Astrocyte (in vitro differentiated cells and primary cell): ENCODE results near the gene UGT1A6. TPM values are rescaled to one million over a fixed set of nuclear protein-coding genes. Genes with fewer than 3 reads are reported as not detected.

ENCODE experiments used
- DNase-seq: peaks from one replicate; pipeline ENCODE4 v3.0.0-alpha.2; 2010; ENCODE audit warnings: low read depth
- FAIRE-seq: peaks from 2 replicates; lab custom pipeline; 2011; peaks lifted over from hg19 to GRCh38; lab: Jason Lieb, UNC
- H2AFZ ChIP-seq: 2 replicates; pipeline ENCODE4 v1.6.0; 2012; ENCODE audit warnings: low read depth, low read length, inconsistent platforms
- H3K27ac ChIP-seq: 2 replicates; pipeline ENCODE4 v1.5.1; 2011; ENCODE audit warnings: low read depth, low read length, inconsistent platforms
- H3K27me3 ChIP-seq: 2 replicates; pipeline ENCODE4 v1.6.0; 2011; ENCODE audit warnings: low read length, inconsistent platforms; ENCODE audit not compliant: insufficient read depth
- H3K36me3 ChIP-seq: 2 replicates; pipeline ENCODE4 v1.5.1; 2011; ENCODE audit warnings: low read length, inconsistent platforms; ENCODE audit not compliant: insufficient read depth
- H3K4me1 ChIP-seq: 2 replicates; pipeline ENCODE4 v1.5.1; 2011; ENCODE audit warnings: low read length, inconsistent platforms; ENCODE audit not compliant: insufficient read depth
- H3K4me2 ChIP-seq: 2 replicates; pipeline ENCODE4 v1.6.0; 2012; ENCODE audit warnings: low read length, inconsistent platforms
- H3K4me3 ChIP-seq: 2 replicates; pipeline ENCODE4 v1.5.1; 2011; ENCODE audit warnings: low read depth, mild to moderate bottlenecking, low read length, inconsistent platforms; ENCODE audit not compliant: insufficient read depth
- H3K79me2 ChIP-seq: 2 replicates; pipeline ENCODE4 v1.6.0; 2012; ENCODE audit warnings: mild to moderate bottlenecking, low read length, inconsistent platforms; ENCODE audit not compliant: insufficient read depth
- H3K9ac ChIP-seq: 2 replicates; pipeline ENCODE4 v1.6.0; 2012; ENCODE audit warnings: mild to moderate bottlenecking, low read length, inconsistent platforms
- H3K9me3 ChIP-seq: 2 replicates; pipeline ENCODE4 v1.5.1; 2012; ENCODE audit warnings: low read depth, mild to moderate bottlenecking, low read length, inconsistent platforms; ENCODE audit not compliant: insufficient read depth
- H4K20me1 ChIP-seq: 2 replicates; pipeline ENCODE4 v1.6.0; 2012; ENCODE audit warnings: low read length, inconsistent platforms; ENCODE audit not compliant: insufficient read depth
- H3K27ac Mint-ChIP-seq: one replicate; pipeline ENCODE4 v1.8.0; 2021; ENCODE audit warnings: mild to moderate bottlenecking, mixed read lengths; ENCODE audit not compliant: unreplicated experiment
- H3K27me3 Mint-ChIP-seq: one replicate; pipeline ENCODE4 v1.8.0; 2021; ENCODE audit warnings: low read depth, mixed read lengths; ENCODE audit not compliant: unreplicated experiment
- H3K36me3 Mint-ChIP-seq: one replicate; pipeline ENCODE4 v1.8.0; 2021; ENCODE audit warnings: low read depth, mixed read lengths; ENCODE audit not compliant: unreplicated experiment
- H3K4me1 Mint-ChIP-seq: one replicate; pipeline ENCODE4 v1.8.0; 2021; ENCODE audit warnings: low read depth, mixed read lengths; ENCODE audit not compliant: unreplicated experiment
- H3K4me3 Mint-ChIP-seq: one replicate; pipeline ENCODE4 v1.8.0; 2021; ENCODE audit warnings: mild to moderate bottlenecking, moderate library complexity, mixed read lengths; ENCODE audit not compliant: unreplicated experiment
- H3K9me3 Mint-ChIP-seq: one replicate; pipeline ENCODE4 v1.8.0; 2021; ENCODE audit warnings: mild to moderate bottlenecking, mixed read lengths; ENCODE audit not compliant: unreplicated experiment
- CTCF ChIP-seq: IDR thresholded peaks from 2 replicates; pipeline ENCODE4 v1.5.1; 2011; ENCODE audit warnings: low read depth, mild to moderate bottlenecking, inconsistent platforms, low read length, moderate library complexity; ENCODE audit not compliant: insufficient read depth
- EZH2 ChIP-seq: IDR thresholded peaks from 2 replicates; pipeline ENCODE4 v1.6.1; 2012; ENCODE audit warnings: mild to moderate bottlenecking, low read length, inconsistent platforms; ENCODE audit not compliant: insufficient read depth
- total RNA-seq: library from RNA; stranded (reverse); gene quantifications from 2 replicates; pipeline ENCODE4 v1.2.1, GENCODE V29; 2021

UGT1A6 gene
- total RNA-seq, 1 donor from 2014 or later = not detected

DNA sequence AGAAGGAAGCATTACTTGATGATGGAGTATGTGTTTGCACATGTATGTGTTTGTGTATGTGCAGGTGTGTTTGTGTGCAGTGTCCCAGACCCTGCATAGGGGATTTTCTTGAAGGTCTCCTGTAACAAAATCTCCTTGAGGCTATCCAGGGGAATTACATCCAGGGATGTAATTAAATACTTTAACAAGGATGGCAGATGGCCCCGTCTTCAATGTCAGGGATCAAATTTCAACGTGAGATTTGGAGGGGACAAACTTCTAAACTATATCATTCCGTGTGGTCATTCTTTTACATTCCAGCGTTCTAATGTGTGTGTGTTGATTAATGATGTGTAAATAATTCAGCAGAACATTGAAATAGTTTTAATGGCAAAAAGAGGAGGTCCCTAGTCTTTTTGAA, 17.7 kb upstream of the UGT1A6 start:
- no peak overlapping the region for H3K27ac Mint-ChIP-seq
- no peak for DNase-seq
- peaks cover 2% of the 10 kb centered on the region for H3K36me3 Mint-ChIP-seq

GRCh38 chr2:233676046-233676445, 16.6 kb upstream of the UGT1A6 start:
- no peak overlapping the region for H3K4me3 Mint-ChIP-seq
- Histone ChIP-seq H3K9ac (peak overlapping the region; percentile 12), H3K4me3 (no peak overlapping the region), H3K36me3 (no peaks in the 10 kb centered on the region), H3K4me1 (peaks cover 4% of the 10 kb centered on the region), H3K9me3 (no peaks in the 10 kb centered on the region), H3K27me3 (no peaks in the 10 kb centered on the region), H3K79me2 (no peaks in the 10 kb centered on the region), H3K27ac (peak overlapping the region; percentile 66), H3K4me2 (no peak overlapping the region), H4K20me1 (no peaks in the 10 kb centered on the region), H2AFZ (peak overlapping the region; percentile 13)
- no peak overlapping the region for H3K27ac Mint-ChIP-seq
- FAIRE-seq (no peak), DNase-seq (no peak)
- no peaks in the 10 kb centered on the region for H3K4me1 Mint-ChIP-seq
- peaks cover 11% of the 10 kb centered on the region for H3K27me3 Mint-ChIP-seq
- no peak for TF ChIP-seq EZH2
- TF ChIP-seq CTCF = no peak
- peaks cover under 1% of the 10 kb centered on the region for H3K36me3 Mint-ChIP-seq
- no peaks in the 10 kb centered on the region for H3K9me3 Mint-ChIP-seq

More for the DNA sequence above, 17.7 kb upstream of the UGT1A6 start:
- H4K20me1 ChIP-seq = no peaks in the 10 kb centered on the region
- H2AFZ ChIP-seq = no peak overlapping the region
- no peaks in the 10 kb centered on the region for H3K36me3 ChIP-seq
- no peak overlapping the region for H3K9ac ChIP-seq
- Mint-ChIP-seq H3K9me3 (peaks cover 1% of the 10 kb centered on the region), H3K4me3 (no peak overlapping the region), H3K4me1 (no peaks in the 10 kb centered on the region), H3K27me3 (peaks cover 17% of the 10 kb centered on the region)
- H3K79me2 ChIP-seq = no peaks in the 10 kb centered on the region
- no peak overlapping the region for H3K4me3 ChIP-seq
- FAIRE-seq = no peak
- H3K9me3 ChIP-seq = no peaks in the 10 kb centered on the region
- peaks cover 4% of the 10 kb centered on the region for H3K4me1 ChIP-seq
- no peak overlapping the region for H3K27ac ChIP-seq
- H3K4me2 ChIP-seq = no peak overlapping the region
- TF ChIP-seq CTCF = no peak
- no peak for TF ChIP-seq EZH2
- no peaks in the 10 kb centered on the region for H3K27me3 ChIP-seq

GRCh38 chr2:233679196-233679595, 13.5 kb upstream of the UGT1A6 start:
- Histone ChIP-seq H3K9ac (no peak overlapping the region), H4K20me1 (no peaks in the 10 kb centered on the region), H3K4me1 (peaks cover 4% of the 10 kb centered on the region), H3K79me2 (no peaks in the 10 kb centered on the region), H2AFZ (no peak overlapping the region), H3K27me3 (no peaks in the 10 kb centered on the region), H3K4me2 (no peak overlapping the region), H3K27ac (no peak overlapping the region), H3K9me3 (no peaks in the 10 kb centered on the region), H3K36me3 (no peaks in the 10 kb centered on the region), H3K4me3 (no peak overlapping the region)
- FAIRE-seq (no peak), DNase-seq (no peak)
- TF ChIP-seq CTCF (no peak), EZH2 (no peak)
- H3K27ac Mint-ChIP-seq = no peak overlapping the region
- no peak overlapping the region for H3K4me3 Mint-ChIP-seq
- peaks cover 3% of the 10 kb centered on the region for H3K27me3 Mint-ChIP-seq
- no peaks in the 10 kb centered on the region for H3K9me3 Mint-ChIP-seq
- no peaks in the 10 kb centered on the region for H3K4me1 Mint-ChIP-seq
- H3K36me3 Mint-ChIP-seq = no peaks in the 10 kb centered on the region
